Measurements from ENCODE around the gene C1QL1. TPM values are rescaled to one million over a fixed set of nuclear protein-coding genes. Genes with fewer than 3 reads are reported as not detected.

C1QL1 gene
- total RNA-seq, 2 donors from 2014 or later = 1.6 to 3.6 TPM

GRCh38 chr17:44966348-44967025, 1.6 kb downstream of the C1QL1 start:
- H3K4me3 ChIP-seq = no peak overlapping the region
- H3K9me3 ChIP-seq = no peaks in the 10 kb centered on the region
- H3K4me1 ChIP-seq = peaks cover 0 to 34% of the 10 kb centered on the region in 2 donors
- no peak for DNase-seq (ENCODE audit: low spot score)
- H3K27me3 ChIP-seq = peaks cover 8 to 22% of the 10 kb centered on the region in 2 donors
- no peaks in the 10 kb centered on the region for H3K36me3 ChIP-seq
- TF ChIP-seq CTCF (IDR thresholded peaks at IDR 0.05) = no peak
- no peak overlapping the region for H3K27ac ChIP-seq

GRCh38 chr17:44965481-44966234, 2.4 kb downstream of the C1QL1 start:
- peaks cover 8 to 22% of the 10 kb centered on the region in 2 donors for H3K27me3 ChIP-seq

GRCh38 chr17:44961921-44962350, 6.2 kb downstream of the C1QL1 start:
- Histone ChIP-seq H3K9me3 (no peaks in the 10 kb centered on the region), H3K27ac (no peak overlapping the region), H3K27me3 (peaks cover 9 to 14% of the 10 kb centered on the region in 2 donors), H3K36me3 (no peaks in the 10 kb centered on the region), H3K4me1 (peaks cover 0 to 11% of the 10 kb centered on the region in 2 donors), H3K4me3 (no peak overlapping the region)
- TF ChIP-seq CTCF (IDR thresholded peaks at IDR 0.05) = no peak
- DNase-seq (ENCODE audit: low spot score) = no peak

More at GRCh38 chr17:44965481-44966234, 2.4 kb downstream of the C1QL1 start:
- no peak overlapping the region for H3K4me3 ChIP-seq
- H3K36me3 ChIP-seq = no peaks in the 10 kb centered on the region
- H3K4me1 ChIP-seq = peaks cover 0 to 33% of the 10 kb centered on the region in 2 donors
- DNase-seq (ENCODE audit: low spot score) = no peak
- H3K27ac ChIP-seq = no peak overlapping the region
- H3K9me3 ChIP-seq = no peaks in the 10 kb centered on the region
- no peak for TF ChIP-seq CTCF (IDR thresholded peaks at IDR 0.05)

GRCh38 chr17:44960691-44961090, 7.4 kb downstream of the C1QL1 start:
- H3K4me1 ChIP-seq = peaks cover 0 to 8% of the 10 kb centered on the region in 2 donors
- TF ChIP-seq CTCF (IDR thresholded peaks at IDR 0.05) = no peak
- no peaks in the 10 kb centered on the region for H3K9me3 ChIP-seq
- no peak for DNase-seq (ENCODE audit: low spot score)
- no peak overlapping the region for H3K4me3 ChIP-seq
- H3K27me3 ChIP-seq = peaks cover 1 to 6% of the 10 kb centered on the region in 2 donors
- no peak overlapping the region for H3K27ac ChIP-seq
- H3K36me3 ChIP-seq = no peaks in the 10 kb centered on the region

- Histone ChIP-seq H3K27ac (no peak overlapping the region), H3K36me3 (no peaks in the 10 kb centered on the region), H3K27me3 (peaks cover 0 to 6% of the 10 kb centered on the region in 2 donors), H3K4me3 (peak overlapping the region in 1 of 2 donors; percentile 9), H3K9me3 (no peaks in the 10 kb centered on the region), H3K4me1 (peaks cover 0 to 8% of the 10 kb centered on the region in 2 donors)
- no peak for TF ChIP-seq CTCF (IDR thresholded peaks at IDR 0.05)
- DNase-seq (ENCODE audit: low spot score) = no peak
Observed at GRCh38 chr17:44959821-44960531, 8.1 kb downstream of the C1QL1 start.
